K562 (cell line): ENCODE measurements around the gene CD69. TPM values are rescaled to one million over a fixed set of nuclear protein-coding genes. Genes with fewer than 3 reads are reported as not detected.
A peak's percentile ranks its signal among the peaks of the same experiment; 100 is the strongest.

Source experiments
- SP2 ChIP-seq: IDR thresholded peaks from 2 replicates; pipeline ENCODE4 v1.6.1; 2011; ENCODE audit warnings: mild to moderate bottlenecking, low read depth, low read length, moderate library complexity; ENCODE audit not compliant: poor library complexity, severe bottlenecking; ENCODE audit errors: extremely low read depth
- ZBTB40 ChIP-seq, 2 experiments: fragments of 450-650 bp in 1 of 2; sonication (generic) in 1 of 2; formaldehyde crosslinking in 1 of 2; IDR thresholded peaks; 2 replicates each; pipeline versions ENCODE4 v1.7.1 to v1.9.0; 2016 to 2022; ENCODE audit warnings: inconsistent platforms in 1 of 2, mild to moderate bottlenecking in 1 of 2, missing genetic modification reagents in 1 of 2
- polyA plus RNA-seq, 8 experiments: library from polyadenylated mRNA; depleted of rRNA in 4 of 8; stranded (reverse) in 5 of 8; unstranded in 3 of 8; fragments of >200 nt; fragmentation: Nextera tagmentation in 2 of 8; fragmentation: Illumina TruSeq in 1 of 8; extraction: Ambion mirVana in 2 of 8; extraction: Trizol in 1 of 8; gene quantifications; 2 replicates each; pipeline versions ENCODE4 v1.2.1 to v1.2.3, GENCODE V29; 2011 to 2014; ENCODE audit warnings: inconsistent platforms in 1 of 8, missing spikeins in 1 of 8
- total RNA-seq, 7 experiments: library from RNA; depleted of rRNA in 6 of 7; stranded (reverse); fragments of >200 nt in 6 of 7; fragmentation: Illumina TruSeq in 2 of 7; extraction: Trizol in 2 of 7; gene quantifications; 2 replicates each; pipeline versions ENCODE4 v1.2.1 to v1.2.3, GENCODE V29; 2011 to 2021; ENCODE audit warnings: low replicate concordance in 1 of 7

Gene CD69
- total and polyA plus RNA-seq, 9 of the 15 experiments (the other 6 are each of a cell fraction or from before 2014, with no cell fraction given) = 11.7 to 243 (median 54.4) TPM

GRCh38 chr12:9740106-9740750 lies 20.5 kb downstream of the CD69 start (continued):
- TF ChIP-seq ZBTB40 (IDR thresholded peaks at IDR 0.05) (peak; percentile 13; the same call in 1 of the 2 replicates), ZBTB40 (CRISPR knock-in tag; IDR thresholded peaks at IDR 0.05) (no peak), SP2 (no peak)
